ENCODE data around the gene CDK18. TPM values are rescaled to one million over a fixed set of nuclear protein-coding genes. Genes with fewer than 3 reads are reported as not detected.
"Not testable (repeated sequence)": the region's sequence is repeated elsewhere in the genome, so short reads cannot be mapped to it uniquely, and the experiment has no call there.

The CDK18 gene
- total RNA-seq, 1 donor from 2014 or later: 26.4 TPM

- H3K4me1 Mint-ChIP-seq: peaks cover 12% of the 10 kb centered on the region
- no peak overlapping the region for H3K4me3 Mint-ChIP-seq
- peaks cover 7% of the 10 kb centered on the region for H3K9me3 Mint-ChIP-seq
- no peaks in the 10 kb centered on the region for H3K36me3 Mint-ChIP-seq (ENCODE audit: low read depth)
- TF ChIP-seq CTCF (conservative IDR thresholded peaks at IDR 0.05): no peak
- H3K27ac Mint-ChIP-seq (ENCODE audit: unreplicated experiment): no peak overlapping the region
- no peak for DNase-seq (ENCODE audit: low read depth, low spot score)
- peaks cover 35% of the 10 kb centered on the region for H3K27me3 Mint-ChIP-seq (ENCODE audit: low read depth)
Measured at GRCh38 chr1:205477121-205477758, 27.2 kb upstream of the CDK18 start.

- Mint-ChIP-seq H3K4me3 (no peak overlapping the region), H3K4me1 (peaks cover 6% of the 10 kb centered on the region), H3K27ac (ENCODE audit: unreplicated experiment) (no peak overlapping the region), H3K27me3 (ENCODE audit: low read depth) (peaks cover 35% of the 10 kb centered on the region), H3K9me3 (peaks cover 7% of the 10 kb centered on the region), H3K36me3 (ENCODE audit: low read depth) (no peaks in the 10 kb centered on the region)
- DNase-seq (ENCODE audit: low read depth, low spot score): no peak
- TF ChIP-seq CTCF (conservative IDR thresholded peaks at IDR 0.05): no peak
Measured at GRCh38 chr1:205477759-205478247, 26.7 kb upstream of the CDK18 start.

- H3K9me3 Mint-ChIP-seq; DNase-seq (ENCODE audit: low read depth, low spot score); H3K4me3 Mint-ChIP-seq; H3K4me1 Mint-ChIP-seq; H3K27ac Mint-ChIP-seq (ENCODE audit: unreplicated experiment); H3K36me3 Mint-ChIP-seq (ENCODE audit: low read depth): not testable (repeated sequence)
- H3K27me3 Mint-ChIP-seq (ENCODE audit: low read depth): peaks cover 39% of the 10 kb centered on the region
Measured at GRCh38 chr1:205478985-205479384, 25.5 kb upstream of the CDK18 start.

GRCh38 chr1:205480349-205480985, 24.0 kb upstream of the CDK18 start:
- Mint-ChIP-seq H3K4me1 (peaks cover 11% of the 10 kb centered on the region), H3K27me3 (ENCODE audit: low read depth) (peaks cover 37% of the 10 kb centered on the region), H3K9me3 (peaks cover 2% of the 10 kb centered on the region), H3K4me3 (no peak overlapping the region), H3K27ac (ENCODE audit: unreplicated experiment) (no peak overlapping the region), H3K36me3 (ENCODE audit: low read depth) (no peaks in the 10 kb centered on the region)
- no peak for TF ChIP-seq CTCF (conservative IDR thresholded peaks at IDR 0.05)
- no peak for DNase-seq (ENCODE audit: low read depth, low spot score)

GRCh38 chr1:205481218-205481617, 23.3 kb upstream of the CDK18 start:
- peaks cover 37% of the 10 kb centered on the region for H3K27me3 Mint-ChIP-seq (ENCODE audit: low read depth)
- H3K4me1 Mint-ChIP-seq: peaks cover 14% of the 10 kb centered on the region
- H3K27ac Mint-ChIP-seq (ENCODE audit: unreplicated experiment): peak overlapping the region; percentile 74
- H3K4me3 Mint-ChIP-seq: no peak overlapping the region
- H3K9me3 Mint-ChIP-seq: no peaks in the 10 kb centered on the region
- H3K36me3 Mint-ChIP-seq (ENCODE audit: low read depth): no peaks in the 10 kb centered on the region
- no peak for TF ChIP-seq CTCF (conservative IDR thresholded peaks at IDR 0.05)
- DNase-seq (ENCODE audit: low read depth, low spot score): no peak

GRCh38 chr1:205481629-205482151, 22.8 kb upstream of the CDK18 start:
- H3K4me3 Mint-ChIP-seq: no peak overlapping the region

GRCh38 chr1:205482587-205482986, 21.9 kb upstream of the CDK18 start:
- not testable (repeated sequence) for H3K27ac Mint-ChIP-seq (ENCODE audit: unreplicated experiment); H3K9me3 Mint-ChIP-seq; H3K4me3 Mint-ChIP-seq; DNase-seq (ENCODE audit: low read depth, low spot score); H3K36me3 Mint-ChIP-seq (ENCODE audit: low read depth)
- Mint-ChIP-seq H3K27me3 (ENCODE audit: low read depth) (peaks cover 37% of the 10 kb centered on the region), H3K4me1 (peaks cover 14% of the 10 kb centered on the region)

More at GRCh38 chr1:205481629-205482151, 22.8 kb upstream of the CDK18 start:
- Mint-ChIP-seq H3K36me3 (ENCODE audit: low read depth) (no peaks in the 10 kb centered on the region), H3K27ac (ENCODE audit: unreplicated experiment) (no peak overlapping the region), H3K27me3 (ENCODE audit: low read depth) (peaks cover 37% of the 10 kb centered on the region), H3K9me3 (no peaks in the 10 kb centered on the region), H3K4me1 (peaks cover 14% of the 10 kb centered on the region)
- TF ChIP-seq CTCF (conservative IDR thresholded peaks at IDR 0.05): no peak
- DNase-seq (ENCODE audit: low read depth, low spot score): no peak
